IMR-90 (cell line): ENCODE results near the gene ZNF783. TPM values are rescaled to one million over a fixed set of nuclear protein-coding genes. Genes with fewer than 3 reads are reported as not detected.

ENCODE experiments used
- ATAC-seq: fragments of 200-7000 bp; cut with Tn5 transposase; 2 replicates; pipeline ENCODE4 v1.9.1; 2020; ENCODE audit warnings: low read depth, mild to moderate bottlenecking, moderate library complexity
- BruUV-seq: library from RNA; stranded (reverse); fragments of 400-500 nt; replicated peaks from 2 replicates; lab custom pipeline; 2021; lab: Mats Ljungman, UMichigan
- CTCF ChIA-PET: fragments of 300-600 bp; formaldehyde crosslinking; extraction: SDS; loops from one replicate; lab custom pipeline; 2021; ENCODE audit warnings: antibody characterized with exemption; lab: Yijun Ruan, JAX
- POLR2A ChIA-PET: fragments of 300-600 bp; sonication (Branson Sonifier 250); formaldehyde crosslinking; loops from one replicate; lab custom pipeline; 2022; ENCODE audit warnings: antibody characterized with exemption; ENCODE audit not compliant: unreplicated experiment; lab: Charles Lee
- DNase-seq: peaks from one replicate; pipeline ENCODE4 v3.0.0; 2013
- H2AFZ ChIP-seq: replicated peaks from 2 replicates; pipeline ENCODE3; 2013; ENCODE audit warnings: low read length, mild to moderate bottlenecking; ENCODE audit not compliant: poor library complexity
- H2AK5ac ChIP-seq: 2 replicates; pipeline ENCODE4 v1.6.1; 2013; ENCODE audit warnings: low read depth, low read length, inconsistent platforms
- H2AK9ac ChIP-seq: replicated peaks from 2 replicates; pipeline ENCODE3; 2013; ENCODE audit warnings: mild to moderate bottlenecking, low read depth, low read length, moderate library complexity; ENCODE audit not compliant: poor library complexity
- H2BK120ac ChIP-seq: 2 replicates; pipeline ENCODE4 v1.6.1; 2013; ENCODE audit warnings: low read depth, low read length, inconsistent platforms
- H2BK15ac ChIP-seq: 3 replicates; pipeline ENCODE4 v1.6.1; 2013; ENCODE audit warnings: low read depth, low read length, inconsistent platforms
- H2BK20ac ChIP-seq: 2 replicates; pipeline ENCODE4 v1.6.1; 2013; ENCODE audit warnings: low read depth, mild to moderate bottlenecking, inconsistent platforms, low read length, moderate library complexity
- H2BK5ac ChIP-seq: 2 replicates; pipeline ENCODE4 v1.6.1; 2013; ENCODE audit warnings: mild to moderate bottlenecking, low read depth, low read length, inconsistent platforms; ENCODE audit not compliant: poor library complexity, severe bottlenecking
- H3K14ac ChIP-seq: replicated peaks from 2 replicates; pipeline ENCODE4 v1.6.1; 2013; ENCODE audit warnings: low read depth, low read length, inconsistent platforms
- H3K18ac ChIP-seq: 2 replicates; pipeline ENCODE4 v1.6.1; 2013; ENCODE audit warnings: low read depth, low read length, control low read depth
- H3K23ac ChIP-seq: 2 replicates; pipeline ENCODE4 v1.6.1; 2013; ENCODE audit warnings: low read depth, low read length, inconsistent platforms
- H3K27ac ChIP-seq: 2 replicates; pipeline ENCODE4 v1.5.1; 2013; ENCODE audit warnings: mild to moderate bottlenecking, control low read depth, low read length; ENCODE audit not compliant: insufficient read depth
- H3K27me3 ChIP-seq: 2 replicates; pipeline ENCODE4 v1.6.1; 2013; ENCODE audit warnings: low read length; ENCODE audit not compliant: control insufficient read depth, insufficient read depth
- H3K36me3 ChIP-seq: 2 replicates; pipeline ENCODE4 v1.6.1; 2013; ENCODE audit warnings: low read length, mixed read lengths; ENCODE audit not compliant: control insufficient read depth, insufficient read depth
- H3K4ac ChIP-seq: 2 replicates; pipeline ENCODE4 v1.6.1; 2013; ENCODE audit warnings: low read depth, low read length, inconsistent platforms
- H3K4me1 ChIP-seq: 2 replicates; pipeline ENCODE4 v1.6.1; 2013; ENCODE audit warnings: low read length, mixed read lengths; ENCODE audit not compliant: control insufficient read depth, insufficient read depth
- H3K4me2 ChIP-seq: 2 replicates; pipeline ENCODE4 v1.6.1; 2013; ENCODE audit warnings: low read depth, mild to moderate bottlenecking, control low read depth, low read length, moderate library complexity
- H3K4me3 ChIP-seq: 2 replicates; pipeline ENCODE4 v1.5.1; 2013; ENCODE audit warnings: low read depth, mild to moderate bottlenecking, control low read depth, low read length, moderate library complexity; ENCODE audit not compliant: insufficient read depth
- H3K56ac ChIP-seq: 2 replicates; pipeline ENCODE4 v1.6.1; 2013; ENCODE audit warnings: low read length, inconsistent platforms; ENCODE audit not compliant: insufficient read depth; ENCODE audit errors: extremely low read depth
- H3K79me1 ChIP-seq, 2 experiments: 2 replicates each; pipeline ENCODE4 v1.6.1; 2013; ENCODE audit warnings: low read length in 2 of 2, inconsistent platforms in 1 of 2, low read depth in 1 of 2
- H3K9ac ChIP-seq: 2 replicates; pipeline ENCODE4 v1.6.1; 2013; ENCODE audit warnings: low read depth, low read length, control low read depth
- H3K9me1 ChIP-seq: 2 replicates; pipeline ENCODE4 v1.6.1; 2013; ENCODE audit warnings: low read length, inconsistent platforms; ENCODE audit not compliant: insufficient read depth
- H3K9me3 ChIP-seq: 2 replicates; pipeline ENCODE4 v1.6.1; 2013; ENCODE audit warnings: low read length; ENCODE audit not compliant: control insufficient read depth, insufficient read depth
- H4K20me1 ChIP-seq: 2 replicates; pipeline ENCODE4 v1.6.1; 2013; ENCODE audit warnings: low read length, inconsistent platforms; ENCODE audit not compliant: insufficient read depth
- H4K5ac ChIP-seq: 2 replicates; pipeline ENCODE4 v1.6.1; 2013; ENCODE audit warnings: mild to moderate bottlenecking, low read depth, low read length, control low read depth
- H4K8ac ChIP-seq, 2 experiments: 2 replicates each; pipeline ENCODE4 v1.6.1; 2013; ENCODE audit warnings: low read depth in 2 of 2, low read length in 2 of 2, control low read depth in 1 of 2, inconsistent platforms in 1 of 2
- H4K91ac ChIP-seq: 2 replicates; pipeline ENCODE4 v1.6.1; 2013; ENCODE audit warnings: low read depth, low read length, inconsistent platforms; ENCODE audit not compliant: insufficient read depth
- BHLHE40 ChIP-seq: fragments of 150-350 bp; IDR thresholded peaks from 2 replicates; pipeline ENCODE4 v1.6.1; 2016; ENCODE audit warnings: mild to moderate bottlenecking, low read depth, low read length
- CEBPB ChIP-seq: IDR thresholded peaks from 2 replicates; pipeline ENCODE4 v1.6.1; 2012; ENCODE audit warnings: low read depth, low read length, improper control_type of control experiment
- CHD1 ChIP-seq: IDR thresholded peaks from 2 replicates; pipeline ENCODE4 v1.6.1; 2012; ENCODE audit warnings: low read depth, low read length, improper control_type of control experiment
- ELK1 ChIP-seq: fragments of 150-350 bp; IDR thresholded peaks from 2 replicates; pipeline ENCODE4 v1.6.1; 2016; ENCODE audit warnings: low read depth, mild to moderate bottlenecking, low read length, moderate library complexity, borderline replicate concordance
- FOS ChIP-seq: fragments of 150-350 bp; IDR thresholded peaks from 2 replicates; pipeline ENCODE4 v1.6.1; 2016; ENCODE audit warnings: low read depth, low read length
- MAFK ChIP-seq: IDR thresholded peaks from 2 replicates; pipeline ENCODE4 v1.6.1; 2012; ENCODE audit warnings: low read depth, low read length, improper control_type of control experiment
- MAZ ChIP-seq: IDR thresholded peaks from 2 replicates; pipeline ENCODE4 v1.6.1; 2012; ENCODE audit warnings: low read depth, mild to moderate bottlenecking, low read length, improper control_type of control experiment, moderate library complexity, borderline replicate concordance
- MXI1 ChIP-seq: IDR thresholded peaks from 2 replicates; pipeline ENCODE4 v1.6.1; 2012; ENCODE audit warnings: low read depth, mild to moderate bottlenecking, low read length, moderate library complexity, borderline replicate concordance
- NFE2L2 ChIP-seq: fragments of 150-350 bp; IDR thresholded peaks from 2 replicates; pipeline ENCODE4 v1.6.1; 2016; ENCODE audit warnings: low read depth, mild to moderate bottlenecking, low read length
- POLR2A ChIP-seq: IDR thresholded peaks from 2 replicates; pipeline ENCODE4 v1.6.1; 2012; ENCODE audit warnings: mild to moderate bottlenecking, low read depth, low read length
- RAD21 ChIP-seq: IDR thresholded peaks from 2 replicates; pipeline ENCODE4 v1.6.1; 2012; ENCODE audit warnings: low read length, improper control_type of control experiment
- RCOR1 ChIP-seq: IDR thresholded peaks from 2 replicates; pipeline ENCODE4 v1.6.1; 2012; ENCODE audit warnings: mild to moderate bottlenecking, low read length, improper control_type of control experiment; ENCODE audit not compliant: insufficient replicate concordance
- RFX5 ChIP-seq: IDR thresholded peaks from 2 replicates; pipeline ENCODE4 v1.8.0; 2012; ENCODE audit warnings: low read depth, mild to moderate bottlenecking, low read length, moderate library complexity
- SMC3 ChIP-seq: fragments of 150-350 bp; IDR thresholded peaks from 2 replicates; pipeline ENCODE4 v1.6.1; 2016; ENCODE audit warnings: low read depth, mild to moderate bottlenecking, antibody characterized with exemption, low read length, moderate library complexity
- WGBS, 2 experiments: methylation state at CpG; one replicate each; pipeline versions ENCODE4 v1.1.5 to v1.1.7; 2013; ENCODE audit warnings: missing lambda C conversion rate in 2 of 2; ENCODE audit not compliant: insufficient read length in 1 of 2; ENCODE audit errors: extremely low coverage in 2 of 2; 5-methylcytosine and 5-hydroxymethylcytosine counted together
- dilution Hi-C: fragments of 300-500 bp; cut with HindIII; formaldehyde crosslinking; loops from one replicate; pipeline ENCODE4 v1.14.3; 2018; ENCODE audit warnings: low sequenced_read_pairs; ENCODE audit not compliant: unreplicated experiment
- in situ Hi-C: fragments of 300-500 bp; cut with MboI; formaldehyde crosslinking; loops from 3 replicates; pipeline ENCODE4 v1.14.3; 2019; ENCODE audit warnings: low sequenced_read_pairs, inconsistent platforms, mixed read lengths
- intact Hi-C: fragments of 100-400 bp; cut with micrococcal nuclease; formaldehyde crosslinking; loops from 2 replicates; pipeline ENCODE4 v1.10.0; 2022
- polyA plus RNA-seq, 3 experiments: library from polyadenylated mRNA; depleted of rRNA; stranded (reverse); fragments of >200 nt; gene quantifications; 2 replicates each; pipeline ENCODE4 v1.2.3, GENCODE V29; 2012; ENCODE audit warnings: low replicate concordance in 1 of 3
- total RNA-seq: library from RNA; depleted of rRNA; stranded (reverse); fragments of >200 nt; gene quantifications from 2 replicates; pipeline ENCODE4 v1.2.3, GENCODE V29; 2012
- TF ChIP-seq, protein P1 (sequence below): conservative IDR thresholded peaks from 2 replicates; pipeline ENCODE4 v1.5.1; 2012; ENCODE audit warnings: mild to moderate bottlenecking, low read depth, low read length, improper control_type of control experiment
- TF ChIP-seq, protein P2 (sequence below): fragments of 150-350 bp; IDR thresholded peaks from 2 replicates; pipeline ENCODE4 v1.6.1; 2017; ENCODE audit warnings: mild to moderate bottlenecking, antibody characterized with exemption, low read length, low read depth

Gene ZNF783
- total and polyA plus RNA-seq, 2 of the 4 experiments (the other 2 are of a cell fraction) = 2.3 to 7.2 TPM

- Histone ChIP-seq H2BK5ac (no peak overlapping the region), H3K4ac (no peak overlapping the region), H2AK5ac (no peak overlapping the region), H4K8ac (no peak overlapping the region), H2BK120ac (no peak overlapping the region), H3K4me2 (no peak overlapping the region), H2AK9ac (no peak overlapping the region), H3K4me1 (no peaks in the 10 kb centered on the region), H3K27ac (no peak overlapping the region), H2BK20ac (no peak overlapping the region), H4K5ac (no peak overlapping the region), H3K79me1 (no peaks in the 10 kb centered on the region), H4K20me1 (no peaks in the 10 kb centered on the region), H3K23ac (no peak overlapping the region), H3K9ac (no peak overlapping the region), H3K18ac (no peak overlapping the region), H3K9me3 (no peaks in the 10 kb centered on the region), H3K56ac (no peak overlapping the region), H2AFZ (no peak overlapping the region), H2BK15ac (no peak overlapping the region), H3K9me1 (no peaks in the 10 kb centered on the region), H3K27me3 (peaks cover 6% of the 10 kb centered on the region), H3K36me3 (no peaks in the 10 kb centered on the region), H3K14ac (no peak overlapping the region), H3K4me3 (no peak overlapping the region), H4K91ac (no peak overlapping the region)
- ChIA-PET CTCF (no interaction called here), POLR2A (no interaction called here)
- in situ Hi-C loops (no loop called here), intact Hi-C loops (loop anchor here (5.0 to 10.0 kb wide), 2 partner anchors 108 to 281 kb away; no protein-coding TSS in a partner anchor), dilution Hi-C loops (no loop called here)
- no TSS peak for BruUV-seq
- DNase-seq (no peak), ATAC-seq (no peak)
- no peak for TF ChIP-seq RFX5
- TF ChIP-seq NFE2L2 = no peak
- TF ChIP-seq CEBPB = no peak
- TF ChIP-seq, protein P1, sequence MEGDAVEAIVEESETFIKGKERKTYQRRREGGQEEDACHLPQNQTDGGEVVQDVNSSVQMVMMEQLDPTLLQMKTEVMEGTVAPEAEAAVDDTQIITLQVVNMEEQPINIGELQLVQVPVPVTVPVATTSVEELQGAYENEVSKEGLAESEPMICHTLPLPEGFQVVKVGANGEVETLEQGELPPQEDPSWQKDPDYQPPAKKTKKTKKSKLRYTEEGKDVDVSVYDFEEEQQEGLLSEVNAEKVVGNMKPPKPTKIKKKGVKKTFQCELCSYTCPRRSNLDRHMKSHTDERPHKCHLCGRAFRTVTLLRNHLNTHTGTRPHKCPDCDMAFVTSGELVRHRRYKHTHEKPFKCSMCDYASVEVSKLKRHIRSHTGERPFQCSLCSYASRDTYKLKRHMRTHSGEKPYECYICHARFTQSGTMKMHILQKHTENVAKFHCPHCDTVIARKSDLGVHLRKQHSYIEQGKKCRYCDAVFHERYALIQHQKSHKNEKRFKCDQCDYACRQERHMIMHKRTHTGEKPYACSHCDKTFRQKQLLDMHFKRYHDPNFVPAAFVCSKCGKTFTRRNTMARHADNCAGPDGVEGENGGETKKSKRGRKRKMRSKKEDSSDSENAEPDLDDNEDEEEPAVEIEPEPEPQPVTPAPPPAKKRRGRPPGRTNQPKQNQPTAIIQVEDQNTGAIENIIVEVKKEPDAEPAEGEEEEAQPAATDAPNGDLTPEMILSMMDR = no peak
- no peak for TF ChIP-seq POLR2A
- no peak for TF ChIP-seq RCOR1
- TF ChIP-seq SMC3 = no peak
- no peak for TF ChIP-seq BHLHE40
- no peak for TF ChIP-seq ELK1
- TF ChIP-seq, protein P2, sequence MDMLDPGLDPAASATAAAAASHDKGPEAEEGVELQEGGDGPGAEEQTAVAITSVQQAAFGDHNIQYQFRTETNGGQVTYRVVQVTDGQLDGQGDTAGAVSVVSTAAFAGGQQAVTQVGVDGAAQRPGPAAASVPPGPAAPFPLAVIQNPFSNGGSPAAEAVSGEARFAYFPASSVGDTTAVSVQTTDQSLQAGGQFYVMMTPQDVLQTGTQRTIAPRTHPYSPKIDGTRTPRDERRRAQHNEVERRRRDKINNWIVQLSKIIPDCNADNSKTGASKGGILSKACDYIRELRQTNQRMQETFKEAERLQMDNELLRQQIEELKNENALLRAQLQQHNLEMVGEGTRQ = no peak
- TF ChIP-seq MAFK = no peak
- no peak for TF ChIP-seq RAD21
- no peak for TF ChIP-seq MXI1
- no peak for TF ChIP-seq FOS
- TF ChIP-seq CHD1 = no peak
- TF ChIP-seq MAZ = no peak
- no CpG with 5 or more reads among the region's 2 CpGs for WGBS, 2 experiments
Measured at GRCh38 chr7:149313981-149314380, 52.0 kb downstream of the ZNF783 start.
